A549 (cell line): Measurements from ENCODE around the gene NEK8.

ENCODE experiments used
- HDAC2 ChIP-seq: fragments of 200-600 bp; sonication (generic); IDR thresholded peaks from 2 replicates; pipeline ENCODE4 v1.6.1; 2016
- ZFP36 ChIP-seq: fragments of 450-650 bp; IDR thresholded peaks from 2 replicates; pipeline ENCODE4 v1.6.1; 2014; ENCODE audit warnings: borderline replicate concordance; ENCODE audit not compliant: partially characterized antibody
- TF ChIP-seq, protein P1 (sequence below): fragments of >200 bp; sonication (Bioruptor Twin); formaldehyde crosslinking; IDR thresholded peaks from 3 replicates; pipeline ENCODE4 v1.5.1; 2016
- TF ChIP-seq, protein P2 (sequence below): IDR thresholded peaks from 2 replicates; pipeline ENCODE4 v1.6.1; 2012
- TF ChIP-seq, protein P3 (sequence below): fragments of 450-650 bp; IDR thresholded peaks from 2 replicates; pipeline ENCODE4 v1.6.1; 2014; ENCODE audit warnings: antibody characterized with exemption

- TF ChIP-seq, protein P1, sequence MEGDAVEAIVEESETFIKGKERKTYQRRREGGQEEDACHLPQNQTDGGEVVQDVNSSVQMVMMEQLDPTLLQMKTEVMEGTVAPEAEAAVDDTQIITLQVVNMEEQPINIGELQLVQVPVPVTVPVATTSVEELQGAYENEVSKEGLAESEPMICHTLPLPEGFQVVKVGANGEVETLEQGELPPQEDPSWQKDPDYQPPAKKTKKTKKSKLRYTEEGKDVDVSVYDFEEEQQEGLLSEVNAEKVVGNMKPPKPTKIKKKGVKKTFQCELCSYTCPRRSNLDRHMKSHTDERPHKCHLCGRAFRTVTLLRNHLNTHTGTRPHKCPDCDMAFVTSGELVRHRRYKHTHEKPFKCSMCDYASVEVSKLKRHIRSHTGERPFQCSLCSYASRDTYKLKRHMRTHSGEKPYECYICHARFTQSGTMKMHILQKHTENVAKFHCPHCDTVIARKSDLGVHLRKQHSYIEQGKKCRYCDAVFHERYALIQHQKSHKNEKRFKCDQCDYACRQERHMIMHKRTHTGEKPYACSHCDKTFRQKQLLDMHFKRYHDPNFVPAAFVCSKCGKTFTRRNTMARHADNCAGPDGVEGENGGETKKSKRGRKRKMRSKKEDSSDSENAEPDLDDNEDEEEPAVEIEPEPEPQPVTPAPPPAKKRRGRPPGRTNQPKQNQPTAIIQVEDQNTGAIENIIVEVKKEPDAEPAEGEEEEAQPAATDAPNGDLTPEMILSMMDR: no peak
- no peak for TF ChIP-seq HDAC2
- TF ChIP-seq, protein P2, sequence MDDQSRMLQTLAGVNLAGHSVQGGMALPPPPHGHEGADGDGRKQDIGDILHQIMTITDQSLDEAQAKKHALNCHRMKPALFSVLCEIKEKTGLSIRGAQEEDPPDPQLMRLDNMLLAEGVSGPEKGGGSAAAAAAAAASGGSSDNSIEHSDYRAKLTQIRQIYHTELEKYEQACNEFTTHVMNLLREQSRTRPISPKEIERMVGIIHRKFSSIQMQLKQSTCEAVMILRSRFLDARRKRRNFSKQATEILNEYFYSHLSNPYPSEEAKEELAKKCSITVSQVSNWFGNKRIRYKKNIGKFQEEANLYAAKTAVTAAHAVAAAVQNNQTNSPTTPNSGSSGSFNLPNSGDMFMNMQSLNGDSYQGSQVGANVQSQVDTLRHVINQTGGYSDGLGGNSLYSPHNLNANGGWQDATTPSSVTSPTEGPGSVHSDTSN: no peak
- TF ChIP-seq, protein P3, sequence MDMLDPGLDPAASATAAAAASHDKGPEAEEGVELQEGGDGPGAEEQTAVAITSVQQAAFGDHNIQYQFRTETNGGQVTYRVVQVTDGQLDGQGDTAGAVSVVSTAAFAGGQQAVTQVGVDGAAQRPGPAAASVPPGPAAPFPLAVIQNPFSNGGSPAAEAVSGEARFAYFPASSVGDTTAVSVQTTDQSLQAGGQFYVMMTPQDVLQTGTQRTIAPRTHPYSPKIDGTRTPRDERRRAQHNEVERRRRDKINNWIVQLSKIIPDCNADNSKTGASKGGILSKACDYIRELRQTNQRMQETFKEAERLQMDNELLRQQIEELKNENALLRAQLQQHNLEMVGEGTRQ: no peak
- TF ChIP-seq ZFP36: no peak
These were observed 6.0 kb upstream of the NEK8 start for GRCh38 chr17:28722417-28723158.
